H1 (cell line): ENCODE data around the gene LHB. TPM values are rescaled to one million over a fixed set of nuclear protein-coding genes. Genes with fewer than 3 reads are reported as not detected.

Source experiments
- CTCF ChIA-PET: fragments of 300-600 bp; sonication (Branson Sonifier 250); formaldehyde crosslinking; loops from one replicate; lab custom pipeline; 2021; ENCODE audit not compliant: partially characterized antibody; lab: Charles Lee
- POLR2A ChIA-PET: fragments of 300-600 bp; sonication (Branson Sonifier 250); formaldehyde crosslinking; loops from one replicate; lab custom pipeline; 2021; ENCODE audit warnings: inconsistent platforms; ENCODE audit not compliant: partially characterized antibody; lab: Charles Lee
- DNase-seq, 2 experiments: peaks; one replicate each; pipeline versions ENCODE4 v3.0.0 to v3.0.0-alpha.2; 2010 to 2022; ENCODE audit warnings: low spot score in 2 of 2, low read depth in 1 of 2, mixed read lengths in 1 of 2
- FAIRE-seq: peaks from 2 replicates; lab custom pipeline; 2011; peaks lifted over from hg19 to GRCh38; lab: Jason Lieb, UNC
- H2AFZ ChIP-seq: 2 replicates; pipeline ENCODE4 v1.8.1; 2012; ENCODE audit warnings: low read length, inconsistent platforms
- H2AK5ac ChIP-seq: 2 replicates; pipeline ENCODE4 v1.6.1; 2013; ENCODE audit warnings: low read depth, low read length
- H2BK120ac ChIP-seq: replicated peaks from 2 replicates; pipeline ENCODE3; 2013; ENCODE audit warnings: low read depth, low read length, inconsistent platforms
- H2BK12ac ChIP-seq: 2 replicates; pipeline ENCODE4 v1.6.1; 2013; ENCODE audit warnings: low read depth, low read length
- H2BK15ac ChIP-seq: 2 replicates; pipeline ENCODE4 v1.6.1; 2013; ENCODE audit warnings: low read length
- H2BK20ac ChIP-seq: 2 replicates; pipeline ENCODE4 v1.6.1; 2013; ENCODE audit warnings: low read length
- H2BK5ac ChIP-seq: 2 replicates; pipeline ENCODE4 v1.6.1; 2013; ENCODE audit warnings: low read depth, low read length
- H3K14ac ChIP-seq: 2 replicates; pipeline ENCODE4 v1.6.1; 2013; ENCODE audit warnings: inconsistent platforms; ENCODE audit not compliant: insufficient read length
- H3K18ac ChIP-seq: 2 replicates; pipeline ENCODE4 v1.6.1; 2013; ENCODE audit warnings: low read length; ENCODE audit errors: extremely low read depth
- H3K23ac ChIP-seq: 2 replicates; pipeline ENCODE4 v1.6.1; 2013; ENCODE audit warnings: inconsistent platforms; ENCODE audit not compliant: insufficient read length
- H3K23me2 ChIP-seq: 2 replicates; pipeline ENCODE4 v1.6.1; 2013; ENCODE audit warnings: low read depth, low read length
- H3K27ac ChIP-seq: 2 replicates; pipeline ENCODE4 v1.6.1; 2011; ENCODE audit warnings: low read depth, low read length, inconsistent platforms
- H3K27me3 ChIP-seq, 4 experiments: replicated peaks in 1 of 4; 1 replicate in 1 of 4; 2 replicates in 3 of 4; pipeline versions ENCODE4 v1.6.1 to v1.8.1; 2011 to 2013; ENCODE audit warnings: low read length in 3 of 4, mild to moderate bottlenecking in 3 of 4, inconsistent platforms in 2 of 4, mixed read lengths in 2 of 4, moderate library complexity in 1 of 4; ENCODE audit not compliant: control insufficient read depth in 3 of 4, insufficient read depth in 3 of 4; ENCODE audit errors: extremely low read depth in 1 of 4
- H3K36me3 ChIP-seq, 4 experiments: 2 replicates each; pipeline versions ENCODE4 v1.6.1 to v1.8.1; 2011 to 2013; ENCODE audit warnings: mild to moderate bottlenecking in 4 of 4, low read length in 3 of 4, moderate library complexity in 2 of 4, control low read depth in 1 of 4, inconsistent platforms in 1 of 4; ENCODE audit not compliant: insufficient read depth in 4 of 4, control insufficient read depth in 2 of 4
- H3K4ac ChIP-seq: replicated peaks from 2 replicates; pipeline ENCODE3; 2013; ENCODE audit warnings: low read length, low read depth, mixed read lengths, inconsistent platforms; ENCODE audit not compliant: insufficient read length
- H3K4me1 ChIP-seq, 4 experiments: replicated peaks in 1 of 4; 1 replicate in 1 of 4; 2 replicates in 3 of 4; pipeline versions ENCODE4 v1.6.1 to v1.8.1; 2011 to 2013; ENCODE audit warnings: low read length in 3 of 4, inconsistent platforms in 2 of 4, mixed read lengths in 1 of 4; ENCODE audit not compliant: insufficient read depth in 4 of 4, control insufficient read depth in 3 of 4
- H3K4me2 ChIP-seq, 2 experiments: 2 replicates each; pipeline versions ENCODE4 v1.6.1 to v1.8.1; 2011 to 2013; ENCODE audit warnings: low read depth in 2 of 2, low read length in 2 of 2, control low read depth in 1 of 2, inconsistent platforms in 1 of 2, mild to moderate bottlenecking in 1 of 2; ENCODE audit not compliant: insufficient read depth in 1 of 2
- H3K4me3 ChIP-seq, 4 experiments: fragments of 200-600, 300-600 bp in 1 of 4; sonication (generic), shearing (Covaris generic), sonication (Bioruptor Twin) in 1 of 4; 2 replicates each; pipeline versions ENCODE4 v1.5.1 to v1.8.1; 2011 to 2016; ENCODE audit warnings: low read length in 4 of 4, low read depth in 3 of 4, control low read depth in 2 of 4, inconsistent platforms in 2 of 4, mild to moderate bottlenecking in 2 of 4, mixed read lengths in 1 of 4, moderate library complexity in 1 of 4; ENCODE audit not compliant: insufficient read depth in 2 of 4; ENCODE audit errors: extremely low read depth in 1 of 4
- H3K56ac ChIP-seq: replicated peaks from 2 replicates; pipeline ENCODE3; 2013; ENCODE audit warnings: low read depth, mild to moderate bottlenecking, mixed read lengths, low read length, inconsistent platforms; ENCODE audit not compliant: insufficient read length
- H3K79me1 ChIP-seq: 2 replicates; pipeline ENCODE4 v1.6.1; 2013; ENCODE audit warnings: low read depth, low read length, control low read depth
- H3K79me2 ChIP-seq, 2 experiments: 2 replicates each; pipeline versions ENCODE4 v1.6.1 to v1.8.1; 2012 to 2013; ENCODE audit warnings: low read length in 2 of 2, mild to moderate bottlenecking in 2 of 2, inconsistent platforms in 1 of 2; ENCODE audit not compliant: insufficient read depth in 2 of 2, control insufficient read depth in 1 of 2
- H3K9ac ChIP-seq, 4 experiments: replicated peaks in 1 of 4; 1 replicate in 1 of 4; 2 replicates in 3 of 4; pipeline versions ENCODE4 v1.6.1 to v1.8.1; 2011 to 2013; ENCODE audit warnings: low read depth in 3 of 4, low read length in 3 of 4, control low read depth in 2 of 4, mild to moderate bottlenecking in 2 of 4, moderate library complexity in 2 of 4, inconsistent platforms in 1 of 4; ENCODE audit errors: extremely low read depth in 1 of 4
- H3K9me3 ChIP-seq, 2 experiments: 2 replicates each; pipeline versions ENCODE4 v1.6.1 to v1.8.1; 2012 to 2013; ENCODE audit warnings: mild to moderate bottlenecking in 2 of 2, moderate library complexity in 2 of 2, control low read depth in 1 of 2, inconsistent platforms in 1 of 2, low read depth in 1 of 2, low read length in 1 of 2, mixed read lengths in 1 of 2; ENCODE audit not compliant: insufficient read depth in 2 of 2
- H4K20me1 ChIP-seq, 2 experiments: replicated peaks in 1 of 2; 2 replicates each; pipeline versions ENCODE3 to v1.8.1; 2011 to 2013; ENCODE audit warnings: inconsistent platforms in 2 of 2, low read length in 2 of 2, mild to moderate bottlenecking in 1 of 2; ENCODE audit not compliant: insufficient read depth in 2 of 2, control insufficient read depth in 1 of 2
- H4K5ac ChIP-seq: 2 replicates; pipeline ENCODE4 v1.6.1; 2013; ENCODE audit warnings: low read length, low read depth, mixed read lengths, inconsistent platforms; ENCODE audit not compliant: insufficient read length
- H4K8ac ChIP-seq: 2 replicates; pipeline ENCODE4 v1.8.0; 2013; ENCODE audit warnings: mild to moderate bottlenecking, moderate library complexity, low read length, inconsistent platforms; ENCODE audit not compliant: insufficient read depth; ENCODE audit errors: extremely low read depth
- H4K91ac ChIP-seq: replicated peaks from 2 replicates; pipeline ENCODE3; 2013; ENCODE audit warnings: low read length, mixed read lengths, inconsistent platforms; ENCODE audit not compliant: insufficient read length
- CREB1 ChIP-seq: IDR thresholded peaks from 2 replicates; pipeline ENCODE4 v1.6.1; 2012; ENCODE audit warnings: inconsistent platforms
- CTCF ChIP-seq, 3 experiments: IDR thresholded peaks; 1 replicate in 2 of 3; 2 replicates in 1 of 3; pipeline versions ENCODE4 v1.5.1 to v1.6.1; 2011; ENCODE audit warnings: low read length in 3 of 3, mild to moderate bottlenecking in 3 of 3, inconsistent platforms in 2 of 3, low read depth in 1 of 3, moderate library complexity in 1 of 3; ENCODE audit not compliant: insufficient read depth in 1 of 3; ENCODE audit errors: control extremely low read depth in 1 of 3
- EP300 ChIP-seq, 2 experiments: IDR thresholded peaks; 1 replicate in 1 of 2; 2 replicates in 1 of 2; pipeline ENCODE4 v1.6.1; 2011 to 2012; ENCODE audit warnings: low read depth in 2 of 2, low read length in 2 of 2, mild to moderate bottlenecking in 2 of 2, borderline replicate concordance in 1 of 2, inconsistent platforms in 1 of 2, moderate library complexity in 1 of 2
- HDAC2 ChIP-seq, 2 experiments: fragments of 300-600 bp in 1 of 2; sonication (generic) in 1 of 2; IDR thresholded peaks; 2 replicates each; pipeline ENCODE4 v1.6.1; 2011 to 2012; ENCODE audit warnings: low read depth in 2 of 2, low read length in 2 of 2, mild to moderate bottlenecking in 2 of 2, moderate library complexity in 2 of 2, borderline replicate concordance in 1 of 2, inconsistent platforms in 1 of 2
- RAD21 ChIP-seq, 2 experiments: IDR thresholded peaks in 1 of 2; conservative IDR thresholded peaks in 1 of 2; 2 replicates each; pipeline ENCODE4 v1.6.1; 2011; ENCODE audit warnings: low read depth in 2 of 2, low read length in 2 of 2, improper control_type of control experiment in 1 of 2, inconsistent platforms in 1 of 2, mild to moderate bottlenecking in 1 of 2, moderate library complexity in 1 of 2
- TBP ChIP-seq: IDR thresholded peaks from 2 replicates; pipeline ENCODE4 v1.6.1; 2011; ENCODE audit warnings: low read depth, low read length, improper control_type of control experiment
- TEAD4 ChIP-seq: IDR thresholded peaks from 2 replicates; pipeline ENCODE4 v1.6.1; 2012; ENCODE audit warnings: low read depth, low read length, inconsistent platforms, mixed read lengths
- WGBS, 2 experiments: shearing (Covaris generic) in 1 of 2; methylation state at CpG; one replicate each; pipeline versions ENCODE4 v1.1.6 to v1.1.7; 2013 to 2015; ENCODE audit warnings: low lambda C conversion rate in 2 of 2, mixed read lengths in 2 of 2, inconsistent platforms in 1 of 2, low coverage in 1 of 2, missing lambda C conversion rate in 1 of 2; ENCODE audit not compliant: insufficient replicate concordance in 2 of 2, insufficient coverage in 1 of 2, insufficient read length in 1 of 2; ENCODE audit errors: extremely low coverage in 1 of 2, missing lambda C conversion rate in 1 of 2; 5-methylcytosine and 5-hydroxymethylcytosine counted together
- polyA plus RNA-seq, 7 experiments: library from polyadenylated mRNA; depleted of rRNA in 3 of 7; stranded (reverse) in 5 of 7; unstranded in 2 of 7; fragments of >200 nt in 5 of 7; fragments of 200-250 nt in 2 of 7; gene quantifications; 1 replicate in 5 of 7; 2 replicates in 1 of 7; 4 replicates in 1 of 7; pipeline versions ENCODE4 v1.2.1 to v1.2.3, GENCODE V29; 2011 to 2013; ENCODE audit warnings: missing spikeins in 2 of 7, mixed read lengths in 2 of 7
- total RNA-seq: library from RNA; stranded (reverse); fragmentation: NEBNext Ultra II Directional; extraction: Animal tissue kit (Norgen Biotek cat#: 25700); gene quantifications from 2 replicates; pipeline ENCODE4 v1.2.1, GENCODE V29; 2021

The LHB gene
- total and polyA plus RNA-seq, 2 of the 8 experiments (the other 6 are each of a cell fraction or from before 2014, with no cell fraction given), result 0.53 TPM; not detected in 1

GRCh38 chr19:48999481-49000325 lies 17.2 kb downstream of the LHB start:
- Histone ChIP-seq H3K56ac (no peak overlapping the region), H2BK5ac (peak overlapping the region; percentile 82), H3K23me2 (no peaks in the 10 kb centered on the region), H3K18ac (no peak overlapping the region), H3K36me3 (peaks cover 3 to 19% (median 14%) of the 10 kb centered on the region in 4 experiments), H3K4me3 (no peak overlapping the region), H2AFZ (no peak overlapping the region), H3K4ac (no peak overlapping the region), H3K79me2 (peaks cover 6 to 19% of the 10 kb centered on the region in 2 experiments; a peak in 3 of 4 replicates), H3K9ac (peak overlapping the region in 2 of 4 experiments; percentile 17 to 20; a peak in 2 of 7 replicates), H3K14ac (no peak overlapping the region), H3K4me1 (peaks cover 0 to 6% (median 2%) of the 10 kb centered on the region in 4 experiments; a peak in 2 of 7 replicates), H3K79me1 (peaks cover 7% of the 10 kb centered on the region), H2BK15ac (no peak overlapping the region), H2BK20ac (no peak overlapping the region), H2AK5ac (peak overlapping the region; percentile 25; the same call in 1 of the 2 replicates), H3K4me2 (no peak overlapping the region), H3K9me3 (no peaks in the 10 kb centered on the region), H3K27me3 (no peaks in the 10 kb centered on the region), H4K20me1 (peaks cover 4 to 8% of the 10 kb centered on the region in 2 experiments), H2BK12ac (0 out of 2 replicates have a peak overlapping the region, but pooled peaks have one; percentile 39), H4K8ac (no peak overlapping the region), H4K5ac (no peak overlapping the region), H3K27ac (no peak overlapping the region), H4K91ac (no peak overlapping the region), H3K23ac (no peak overlapping the region), H2BK120ac (no peak overlapping the region)
- DNase-seq, result peak; percentile 59 to 88
- ChIA-PET CTCF (interaction anchor here (0.7 to 6.2 kb wide), 28 partner anchors 9 to 225 kb away, joined by 3 to 66 read pairs (median 4); partner anchors contain the start of genes CGB7, CGB8, KCNA7 and LHB), POLR2A (interaction anchor here (0.8 to 1.9 kb wide), 4 partner anchors 10 to 23 kb away, joined by 3 to 11 read pairs (median 6); no protein-coding TSS in a partner anchor)
- WGBS, 2 experiments, result 55% methylated on average over 16 of the region's 16 CpGs; no CpG with 5 or more reads in 1 of the 2 experiments
- FAIRE-seq, result peak; percentile 32
- TF ChIP-seq CREB1 (peak; percentile 29; the same call in 1 of the 2 replicates), HDAC2 (IDR thresholded peaks at IDR 0.05; ENCODE audit: borderline replicate concordance in 1 of 2, low read depth in 2 of 2, low read length in 2 of 2) (no peak), TBP (peak; percentile 48; the same call in 1 of the 2 replicates), RAD21 (IDR thresholded peaks at IDR 0.05 in 1 of 2, conservative IDR thresholded peaks at IDR 0.05 in 1 of 2; ENCODE audit: low read depth in 2 of 2, low read length in 2 of 2) (peak; percentile 69 to 72), EP300 (IDR thresholded peaks at IDR 0.05; ENCODE audit: borderline replicate concordance in 1 of 2, low read depth in 2 of 2, low read length in 2 of 2) (no peak), CTCF (IDR thresholded peaks at IDR 0.05; ENCODE audit: control extremely low read depth in 1 of 3, insufficient read depth in 1 of 3, low read depth in 1 of 3, low read length in 3 of 3) (peak; percentile 81 to 98 (median 97)), TEAD4 (no peak)
